ENCODE results near the gene EEIG1. TPM values are rescaled to one million over a fixed set of nuclear protein-coding genes. Genes with fewer than 3 reads are reported as not detected.

Gene EEIG1
- total RNA-seq, 4 donors from 2014 or later: 5.0 to 140 (median 19.3) TPM

GRCh38 chr9:128011071-128011817 lies 30.5 kb upstream of the EEIG1 start:
- no peak for DNase-seq
- intact Hi-C loops (cut with DNase I; ENCODE audit: low total_unique reads): no loop called here
- no peaks in the 10 kb centered on the region for H3K36me3 ChIP-seq
- no peaks in the 10 kb centered on the region for H3K9me3 ChIP-seq
- H3K4me3 ChIP-seq: no peak overlapping the region
- TF ChIP-seq POLR2A (IDR thresholded peaks at IDR 0.05): no peak
- TF ChIP-seq CTCF (IDR thresholded peaks at IDR 0.05): no peak
- no peaks in the 10 kb centered on the region for H3K27me3 ChIP-seq
- H3K4me1 ChIP-seq: no peaks in the 10 kb centered on the region
- no peak overlapping the region for H3K27ac ChIP-seq

GRCh38 chr9:128009639-128010038 lies 28.9 kb upstream of the EEIG1 start:
- DNase-seq: no peak
- Histone ChIP-seq H3K4me1 (no peaks in the 10 kb centered on the region), H3K4me3 (no peak overlapping the region), H3K27me3 (no peaks in the 10 kb centered on the region), H3K9me3 (no peaks in the 10 kb centered on the region), H3K27ac (no peak overlapping the region), H3K36me3 (no peaks in the 10 kb centered on the region)
- intact Hi-C loops (cut with DNase I; ENCODE audit: low total_unique reads): no loop called here
- TF ChIP-seq POLR2A (IDR thresholded peaks at IDR 0.05): no peak

GRCh38 chr9:128008171-128008570 lies 27.4 kb upstream of the EEIG1 start:
- Histone ChIP-seq H3K4me1 (no peaks in the 10 kb centered on the region), H3K4me3 (no peak overlapping the region), H3K27me3 (no peaks in the 10 kb centered on the region), H3K27ac (no peak overlapping the region), H3K36me3 (no peaks in the 10 kb centered on the region), H3K9me3 (no peaks in the 10 kb centered on the region)
- no peak for DNase-seq
- TF ChIP-seq CTCF (IDR thresholded peaks at IDR 0.05) (no peak), POLR2A (IDR thresholded peaks at IDR 0.05) (no peak)
- intact Hi-C loops (cut with DNase I; ENCODE audit: low total_unique reads): no loop called here

GRCh38 chr9:128007566-128008138 lies 26.9 kb upstream of the EEIG1 start:
- no peaks in the 10 kb centered on the region for H3K27me3 ChIP-seq
- no peaks in the 10 kb centered on the region for H3K9me3 ChIP-seq
- no peaks in the 10 kb centered on the region for H3K36me3 ChIP-seq
- peak in 1 of 2 donors; percentile 56 for DNase-seq
- H3K4me1 ChIP-seq: no peaks in the 10 kb centered on the region
- peak overlapping the region in 1 of 2 donors; percentile 49 for H3K27ac ChIP-seq
- no peak overlapping the region for H3K4me3 ChIP-seq
- intact Hi-C loops (cut with DNase I; ENCODE audit: low total_unique reads): no loop called here
- no peak for TF ChIP-seq POLR2A (IDR thresholded peaks at IDR 0.05)
- TF ChIP-seq CTCF (IDR thresholded peaks at IDR 0.05): no peak

GRCh38 chr9:128006332-128006996 lies 25.7 kb upstream of the EEIG1 start:
- Histone ChIP-seq H3K27me3 (no peaks in the 10 kb centered on the region), H3K4me3 (no peak overlapping the region), H3K9me3 (no peaks in the 10 kb centered on the region), H3K36me3 (no peaks in the 10 kb centered on the region), H3K27ac (peak overlapping the region in 1 of 2 donors; percentile 49), H3K4me1 (no peaks in the 10 kb centered on the region)
- DNase-seq: no peak
- TF ChIP-seq CTCF (IDR thresholded peaks at IDR 0.05): no peak
- TF ChIP-seq POLR2A (IDR thresholded peaks at IDR 0.05): no peak
- intact Hi-C loops (cut with DNase I; ENCODE audit: low total_unique reads): no loop called here
